Measurements from ENCODE around the gene APEX1. TPM values are rescaled to one million over a fixed set of nuclear protein-coding genes. Genes with fewer than 3 reads are reported as not detected.

The APEX1 gene
- total RNA-seq, 1 experiment from 2014 or later, result 235 TPM

DNA sequence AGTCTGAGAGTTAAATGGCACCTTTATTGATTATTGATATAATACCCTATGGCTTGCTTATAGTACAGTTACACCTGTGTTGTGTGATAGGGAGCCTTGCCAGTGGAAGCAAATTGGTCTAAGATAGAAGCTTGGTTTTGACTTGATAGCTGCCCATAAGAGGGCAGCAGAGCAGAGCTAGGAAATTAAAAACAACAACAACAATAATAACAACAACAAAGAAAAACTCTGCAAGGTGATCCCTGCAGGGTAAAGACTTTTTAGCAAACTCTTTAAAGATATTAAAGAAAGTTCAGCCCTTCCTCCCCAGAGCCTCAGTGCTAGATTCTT, 32.3 kb downstream of the APEX1 start:
- Histone ChIP-seq H4K20me1 (ENCODE audit: insufficient read depth) (no peaks in the 10 kb centered on the region), H3K4me1 (ENCODE audit: control insufficient read depth in 1 of 2, insufficient read depth in 2 of 2, low read length in 2 of 2) (peaks cover 7 to 25% of the 10 kb centered on the region in 2 experiments; a peak in 3 of 4 replicates), H3K4me2 (ENCODE audit: low read length) (no peak overlapping the region), H3K27me3 (ENCODE audit: insufficient read depth, low read length) (no peaks in the 10 kb centered on the region), H3K79me2 (ENCODE audit: insufficient read depth, low read length) (no peaks in the 10 kb centered on the region), H2AFZ (ENCODE audit: low read depth, low read length, poor library complexity, severe bottlenecking) (no peak overlapping the region), H3K9me3 (ENCODE audit: control insufficient read depth in 1 of 2, insufficient read depth in 1 of 2, low read depth in 1 of 2, low read length in 2 of 2) (no peaks in the 10 kb centered on the region), H3K4me3 (replicated peaks in 1 of 2; ENCODE audit: low read depth in 1 of 2, low read length in 2 of 2) (no peak overlapping the region), H3K27ac (ENCODE audit: low read depth, low read length) (no peak overlapping the region), H3K9me2 (ENCODE audit: insufficient read depth) (no peaks in the 10 kb centered on the region), H3K36me3 (ENCODE audit: control insufficient read depth in 1 of 2, insufficient read depth in 2 of 2, low read length in 2 of 2) (no peaks in the 10 kb centered on the region), H3K9ac (ENCODE audit: low read length) (no peak overlapping the region)
- ChIA-PET POLR2A (interaction anchor here (0.9 to 1.7 kb wide), 4 partner anchors 14 to 144 kb away, joined by 3 to 10 read pairs (median 3); partner anchors contain the start of gene PARP2), RAD21 (ENCODE audit: low non-redundant PET in 1 of 2, low total read pairs in 2 of 2, uncharacterized antibody in 2 of 2, unreplicated experiment in 2 of 2) (no interaction called here), CTCF (interaction anchor here (1.0 to 1.8 kb wide), 7 partner anchors 11 to 121 kb away, joined by 3 to 7 read pairs (median 4); partner anchors contain the start of genes APEX1, PIP4P1 and TEP1)
- DNase-seq (ENCODE audit: low read depth, low spot score) (no peak), ATAC-seq (peak; percentile 54; the same call in 1 of the 2 replicates)
- no TSS peak for BruUV-seq (replicated peaks)
- intact Hi-C loops (cut with micrococcal nuclease), result loop anchor here (1.0 kb wide), 1 partner anchor 119 kb away; no protein-coding TSS in a partner anchor
- TF ChIP-seq, protein P1, sequence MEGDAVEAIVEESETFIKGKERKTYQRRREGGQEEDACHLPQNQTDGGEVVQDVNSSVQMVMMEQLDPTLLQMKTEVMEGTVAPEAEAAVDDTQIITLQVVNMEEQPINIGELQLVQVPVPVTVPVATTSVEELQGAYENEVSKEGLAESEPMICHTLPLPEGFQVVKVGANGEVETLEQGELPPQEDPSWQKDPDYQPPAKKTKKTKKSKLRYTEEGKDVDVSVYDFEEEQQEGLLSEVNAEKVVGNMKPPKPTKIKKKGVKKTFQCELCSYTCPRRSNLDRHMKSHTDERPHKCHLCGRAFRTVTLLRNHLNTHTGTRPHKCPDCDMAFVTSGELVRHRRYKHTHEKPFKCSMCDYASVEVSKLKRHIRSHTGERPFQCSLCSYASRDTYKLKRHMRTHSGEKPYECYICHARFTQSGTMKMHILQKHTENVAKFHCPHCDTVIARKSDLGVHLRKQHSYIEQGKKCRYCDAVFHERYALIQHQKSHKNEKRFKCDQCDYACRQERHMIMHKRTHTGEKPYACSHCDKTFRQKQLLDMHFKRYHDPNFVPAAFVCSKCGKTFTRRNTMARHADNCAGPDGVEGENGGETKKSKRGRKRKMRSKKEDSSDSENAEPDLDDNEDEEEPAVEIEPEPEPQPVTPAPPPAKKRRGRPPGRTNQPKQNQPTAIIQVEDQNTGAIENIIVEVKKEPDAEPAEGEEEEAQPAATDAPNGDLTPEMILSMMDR (IDR thresholded peaks at IDR 0.05 in 2 of 3, conservative IDR thresholded peaks at IDR 0.05 in 1 of 3; ENCODE audit: borderline replicate concordance in 1 of 3, insufficient read depth in 1 of 3, low read depth in 2 of 3, low read length in 2 of 3), result peak; percentile 22 to 42 (median 36); a peak in 4 of 6 replicates
- TF ChIP-seq SP1 (IDR thresholded peaks at IDR 0.05; ENCODE audit: low read depth), result no peak
- peak; percentile 44; the same call in 1 of the 2 replicates for TF ChIP-seq RAD21 (IDR thresholded peaks at IDR 0.05; ENCODE audit: low read depth)

DNA sequence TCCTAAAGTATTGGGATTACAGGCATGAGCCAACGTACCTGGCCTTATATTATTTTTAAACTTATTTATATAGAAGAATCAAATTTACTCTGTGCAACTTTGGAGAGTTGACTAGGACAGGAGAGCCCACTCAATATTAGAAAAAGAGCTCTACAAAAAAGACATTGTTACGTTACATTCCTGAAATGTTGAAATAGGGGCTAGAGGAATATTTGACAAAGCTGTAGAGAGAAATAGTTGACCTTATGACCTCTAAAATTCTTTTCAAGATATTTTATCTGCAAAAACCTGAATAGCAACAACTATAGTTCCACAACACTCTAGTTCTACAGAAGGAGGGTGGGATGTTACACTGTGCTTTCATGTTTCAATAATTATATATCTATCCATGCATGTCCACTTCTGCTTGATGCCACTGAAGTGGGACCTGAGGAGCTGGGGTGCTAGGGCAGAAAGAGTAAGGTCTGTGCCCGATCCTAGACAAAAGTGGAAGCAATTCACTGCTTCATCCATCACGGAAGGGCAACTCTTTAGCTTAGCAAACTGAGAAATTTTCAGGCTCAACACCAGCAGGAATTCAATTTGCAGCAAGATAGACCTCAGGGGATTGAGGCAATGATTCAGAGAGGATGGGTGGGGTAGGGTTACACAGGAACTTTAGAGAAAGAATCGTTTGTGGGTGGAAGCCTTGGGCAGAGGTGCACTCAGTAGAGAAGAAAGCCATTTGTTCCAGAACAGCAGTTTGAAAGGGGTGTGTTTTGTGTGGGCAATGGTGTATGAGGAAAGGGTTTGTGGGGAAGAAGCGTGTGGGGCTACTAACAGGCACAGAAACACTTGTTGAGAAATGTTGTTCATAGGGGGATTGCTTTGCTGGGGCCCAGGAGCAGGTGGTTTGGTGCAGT, 34.3 kb downstream of the APEX1 start:
- Histone ChIP-seq H3K27me3 (ENCODE audit: insufficient read depth, low read length) (no peaks in the 10 kb centered on the region), H2AFZ (ENCODE audit: low read depth, low read length, poor library complexity, severe bottlenecking) (no peak overlapping the region), H3K9me2 (ENCODE audit: insufficient read depth) (no peaks in the 10 kb centered on the region), H3K4me3 (replicated peaks in 1 of 2; ENCODE audit: low read depth in 1 of 2, low read length in 2 of 2) (no peak overlapping the region), H3K36me3 (ENCODE audit: control insufficient read depth in 1 of 2, insufficient read depth in 2 of 2, low read length in 2 of 2) (no peaks in the 10 kb centered on the region), H4K20me1 (ENCODE audit: insufficient read depth) (no peaks in the 10 kb centered on the region), H3K4me1 (ENCODE audit: control insufficient read depth in 1 of 2, insufficient read depth in 2 of 2, low read length in 2 of 2) (peaks cover 7 to 30% of the 10 kb centered on the region in 2 experiments; a peak in 3 of 4 replicates), H3K79me2 (ENCODE audit: insufficient read depth, low read length) (no peaks in the 10 kb centered on the region), H3K4me2 (ENCODE audit: low read length) (peak overlapping the region; percentile 18), H3K9ac (ENCODE audit: low read length) (no peak overlapping the region), H3K9me3 (ENCODE audit: control insufficient read depth in 1 of 2, insufficient read depth in 1 of 2, low read depth in 1 of 2, low read length in 2 of 2) (no peaks in the 10 kb centered on the region), H3K27ac (ENCODE audit: low read depth, low read length) (no peak overlapping the region)
- ChIA-PET CTCF (interaction anchor here (1.8 kb wide), 1 partner anchor 115 kb away, joined by 7 read pairs; no protein-coding TSS in a partner anchor), POLR2A (interaction anchor here (0.6 to 1.7 kb wide), 2 partner anchors 19 to 72 kb away, joined by 3 to 10 read pairs; no protein-coding TSS in a partner anchor), RAD21 (ENCODE audit: low non-redundant PET in 1 of 2, low total read pairs in 2 of 2, uncharacterized antibody in 2 of 2, unreplicated experiment in 2 of 2) (no interaction called here)
- DNase-seq (ENCODE audit: low read depth, low spot score) (no peak), ATAC-seq (no peak)
- BruUV-seq (replicated peaks), result no TSS peak
- intact Hi-C loops (cut with micrococcal nuclease), result no loop called here
- no peak for TF ChIP-seq ZNF274 (IDR thresholded peaks at IDR 0.05; ENCODE audit: low read depth, low read length)
- TF ChIP-seq, protein P1 (IDR thresholded peaks at IDR 0.05 in 2 of 3, conservative IDR thresholded peaks at IDR 0.05 in 1 of 3; ENCODE audit: borderline replicate concordance in 1 of 3, insufficient read depth in 1 of 3, low read depth in 2 of 3, low read length in 2 of 3), result no peak
- TF ChIP-seq, protein P2, sequence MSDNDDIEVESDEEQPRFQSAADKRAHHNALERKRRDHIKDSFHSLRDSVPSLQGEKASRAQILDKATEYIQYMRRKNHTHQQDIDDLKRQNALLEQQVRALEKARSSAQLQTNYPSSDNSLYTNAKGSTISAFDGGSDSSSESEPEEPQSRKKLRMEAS (IDR thresholded peaks at IDR 0.05), result no peak
- TF ChIP-seq SIN3A (IDR thresholded peaks at IDR 0.05; ENCODE audit: low read depth), result no peak
- TF ChIP-seq EZH2 (IDR thresholded peaks at IDR 0.05), result no peak
- TF ChIP-seq CBX3 (IDR thresholded peaks at IDR 0.05; ENCODE audit: low read depth), result no peak
- TF ChIP-seq JUND (IDR thresholded peaks at IDR 0.05), result no peak
- TF ChIP-seq CEBPB (IDR thresholded peaks at IDR 0.05; ENCODE audit: low read depth), result no peak
- no peak for TF ChIP-seq SP1 (IDR thresholded peaks at IDR 0.05; ENCODE audit: low read depth)
- TF ChIP-seq RAD21 (IDR thresholded peaks at IDR 0.05; ENCODE audit: low read depth), result no peak
